GM12878 (cell line): ENCODE data around the gene CCDC110. TPM values are rescaled to one million over a fixed set of nuclear protein-coding genes. Genes with fewer than 3 reads are reported as not detected.

Experiments
- ATAC-seq: fragments of 200-7000 bp; cut with Tn5 transposase; 3 replicates; pipeline ENCODE4 v1.9.1; 2020; ENCODE audit warnings: mild to moderate bottlenecking, moderate library complexity
- BruUV-seq: library from RNA; stranded (reverse); fragments of 400-500 nt; replicated peaks from 2 replicates; lab custom pipeline; 2021; lab: Mats Ljungman, UMichigan
- CTCF ChIA-PET: fragments of 300-600 bp; sonication (Branson Sonifier 250); formaldehyde crosslinking; extraction: SDS; loops from one replicate; lab custom pipeline; 2021; ENCODE audit warnings: inconsistent platforms; lab: Yijun Ruan, JAX
- POLR2A ChIA-PET: fragments of 350-600 bp; formaldehyde crosslinking; extraction: SDS; loops from one replicate; lab custom pipeline; 2021; ENCODE audit warnings: inconsistent platforms; lab: Charles Lee
- RAD21 ChIA-PET: fragments of 300-600 bp; sonication (Branson Sonifier 250); formaldehyde crosslinking; loops from one replicate; lab custom pipeline; 2023; ENCODE audit warnings: antibody characterized with exemption; ENCODE audit not compliant: unreplicated experiment; lab: Charles Lee
- SMC1A ChIA-PET: fragments of 300-600 bp; sonication (Branson Sonifier 250); formaldehyde crosslinking; loops from one replicate; lab custom pipeline; 2023; ENCODE audit not compliant: unreplicated experiment, uncharacterized antibody; lab: Charles Lee
- DNase-seq: peaks from one replicate; pipeline ENCODE4 v3.0.0-alpha.2; 2011; ENCODE audit warnings: low read depth, low spot score
- FAIRE-seq: peaks from 3 replicates; lab custom pipeline; 2011; peaks lifted over from hg19 to GRCh38; lab: Jason Lieb, UNC
- H2AFZ ChIP-seq: 2 replicates; pipeline ENCODE4 v1.6.0; 2011; ENCODE audit warnings: low read depth, low read length, control low read depth; ENCODE audit not compliant: control insufficient read depth
- H3K27ac ChIP-seq: 2 replicates; pipeline ENCODE4 v1.5.1; 2011; ENCODE audit warnings: control low read depth; ENCODE audit not compliant: control insufficient read depth, insufficient read depth
- H3K27me3 ChIP-seq, 2 experiments: replicated peaks in 1 of 2; 2 replicates each; pipeline versions ENCODE4 v1.6.0 to v1.6.1; 2011; ENCODE audit warnings: low read length in 1 of 2; ENCODE audit not compliant: control insufficient read depth in 2 of 2, insufficient read depth in 2 of 2
- H3K36me3 ChIP-seq, 2 experiments: 2 replicates each; pipeline ENCODE4 v1.5.1; 2011; ENCODE audit warnings: low read length in 1 of 2; ENCODE audit not compliant: control insufficient read depth in 2 of 2, insufficient read depth in 2 of 2
- H3K4me1 ChIP-seq: 2 replicates; pipeline ENCODE4 v1.6.1; 2011; ENCODE audit warnings: mild to moderate bottlenecking, low read length, moderate library complexity, mixed read lengths; ENCODE audit not compliant: control insufficient read depth, insufficient read depth
- H3K4me2 ChIP-seq: 2 replicates; pipeline ENCODE4 v1.6.0; 2011; ENCODE audit warnings: control low read depth; ENCODE audit not compliant: control insufficient read depth, insufficient read depth
- H3K4me3 ChIP-seq: fragments of 200-600 bp; sonication (generic); 2 replicates; pipeline ENCODE4 v1.5.1; 2016
- H3K79me2 ChIP-seq: 2 replicates; pipeline ENCODE4 v1.6.0; 2011; ENCODE audit warnings: low read length; ENCODE audit not compliant: control insufficient read depth, insufficient read depth
- H3K9ac ChIP-seq: 2 replicates; pipeline ENCODE4 v1.8.0; 2011; ENCODE audit warnings: low read length, control low read depth, mixed read lengths; ENCODE audit not compliant: control insufficient read depth, insufficient read depth
- H3K9me3 ChIP-seq: replicated peaks from 3 replicates; pipeline ENCODE4 v1.5.1; 2011; ENCODE audit warnings: mild to moderate bottlenecking, low read length; ENCODE audit not compliant: control insufficient read depth, insufficient read depth
- H4K20me1 ChIP-seq: 2 replicates; pipeline ENCODE4 v1.6.0; 2011; ENCODE audit not compliant: control insufficient read depth, insufficient read depth
- CBFB ChIP-seq: IDR thresholded peaks from 2 replicates; pipeline ENCODE4 v1.6.1; 2016; ENCODE audit warnings: antibody characterized with exemption, low read depth
- CHD4 ChIP-seq: fragments of 200-600 bp; sonication (generic); IDR thresholded peaks from 2 replicates; pipeline ENCODE4 v1.6.1; 2016; ENCODE audit warnings: mild to moderate bottlenecking
- CREM ChIP-seq: IDR thresholded peaks from 2 replicates; pipeline ENCODE4 v1.6.1; 2014; ENCODE audit warnings: antibody characterized with exemption, low read depth
- DPF2 ChIP-seq: fragments of 450-650 bp; IDR thresholded peaks from 2 replicates; pipeline ENCODE4 v1.6.1; 2017; ENCODE audit warnings: mild to moderate bottlenecking
- EED ChIP-seq: sonication (generic); IDR thresholded peaks from 2 replicates; pipeline ENCODE4 v1.6.1; 2016; ENCODE audit warnings: antibody characterized with exemption, low read depth
- GABPA ChIP-seq: IDR thresholded peaks from 2 replicates; pipeline ENCODE4 v1.6.1; 2014; ENCODE audit warnings: antibody characterized with exemption, low read depth, mild to moderate bottlenecking, inconsistent platforms
- GATAD2B ChIP-seq: fragments of 450-650 bp; conservative IDR thresholded peaks from 2 replicates; pipeline ENCODE4 v1.6.1; 2017; ENCODE audit warnings: low read depth, mild to moderate bottlenecking, moderate library complexity
- HCFC1 ChIP-seq: fragments of 150-350 bp; IDR thresholded peaks from 2 replicates; pipeline ENCODE4 v1.6.1; 2014; ENCODE audit warnings: low read length
- LARP7 ChIP-seq: fragments of 450-650 bp; IDR thresholded peaks from 2 replicates; pipeline ENCODE4 v1.6.1; 2017; ENCODE audit warnings: mild to moderate bottlenecking
- POU2F2 ChIP-seq: IDR thresholded peaks from 3 replicates; pipeline ENCODE4 v1.6.1; 2011; ENCODE audit warnings: low read depth, mild to moderate bottlenecking, low read length, borderline replicate concordance
- TAF1 ChIP-seq: IDR thresholded peaks from 2 replicates; pipeline ENCODE4 v1.6.1; 2011; ENCODE audit warnings: mild to moderate bottlenecking, low read depth, low read length, borderline replicate concordance
- TARDBP ChIP-seq: IDR thresholded peaks from 2 replicates; pipeline ENCODE4 v1.6.1; 2016; ENCODE audit warnings: borderline replicate concordance
- ZBED1 ChIP-seq: IDR thresholded peaks from 2 replicates; pipeline ENCODE4 v1.6.1; 2016; ENCODE audit warnings: borderline replicate concordance
- ZSCAN29 ChIP-seq: fragments of 450-650 bp; IDR thresholded peaks from 2 replicates; pipeline ENCODE4 v1.6.1; 2017; ENCODE audit warnings: mild to moderate bottlenecking, moderate library complexity
- in situ Hi-C: fragments of 300-500 bp; cut with MboI; formaldehyde crosslinking; loops from 9 replicates; pipeline ENCODE4 v1.14.3; 2018; ENCODE audit warnings: mixed read lengths
- intact Hi-C: fragments of 100-400 bp; cut with micrococcal nuclease; formaldehyde crosslinking; loops from one replicate; pipeline ENCODE4 v1.14.2; 2022; ENCODE audit not compliant: unreplicated experiment
- polyA plus RNA-seq, 11 experiments: library from polyadenylated mRNA; depleted of rRNA in 4 of 11; unstranded in 6 of 11; stranded (reverse) in 5 of 11; fragments of >200 nt; fragmentation: Nextera tagmentation in 4 of 11; fragmentation: Illumina TruSeq in 1 of 11; extraction: Ambion mirVana in 4 of 11; extraction: Trizol in 1 of 11; gene quantifications; 1 replicate in 1 of 11; 2 replicates in 10 of 11; pipeline versions ENCODE4 v1.2.1 to v1.2.3, GENCODE V29; 2011 to 2016; ENCODE audit warnings: inconsistent platforms in 2 of 11, missing spikeins in 2 of 11, low read depth in 1 of 11
- total RNA-seq, 4 experiments: library from RNA; depleted of rRNA in 3 of 4; stranded (reverse); fragments of >200 nt in 3 of 4; fragmentation: Illumina TruSeq in 1 of 4; extraction: Trizol in 1 of 4; gene quantifications; 2 replicates each; pipeline versions ENCODE4 v1.2.1 to v1.2.3, GENCODE V29; 2013 to 2021
- TF ChIP-seq, protein P1 (sequence below), 3 experiments: IDR thresholded peaks in 2 of 3; conservative IDR thresholded peaks in 1 of 3; 2 replicates each; pipeline ENCODE4 v1.5.1; 2011; ENCODE audit warnings: low read depth in 3 of 3, low read length in 3 of 3, mild to moderate bottlenecking in 3 of 3, control low read depth in 2 of 3, moderate library complexity in 2 of 3, inconsistent platforms in 1 of 3, mixed read lengths in 1 of 3; ENCODE audit not compliant: control insufficient read depth in 2 of 3, insufficient read depth in 1 of 3; ENCODE audit errors: extremely low read depth in 1 of 3
- TF ChIP-seq, protein P2 (sequence below): fragments of 450-650 bp; IDR thresholded peaks from 2 replicates; pipeline ENCODE4 v1.6.1; 2018; ENCODE audit warnings: mild to moderate bottlenecking, low read depth, moderate library complexity; ENCODE audit not compliant: partially characterized antibody
- TF ChIP-seq, protein P3 (sequence below): fragments of 450-650 bp; formaldehyde crosslinking; IDR thresholded peaks from 2 replicates; pipeline ENCODE4 v1.4.0; 2020; ENCODE audit warnings: mild to moderate bottlenecking, moderate library complexity

The CCDC110 gene
- total and polyA plus RNA-seq, 10 of the 15 experiments (the other 5 are each of a cell fraction or from before 2014, with no cell fraction given) = 0.85 to 3.1 (median 2.1) TPM; not detected in 1

DNA sequence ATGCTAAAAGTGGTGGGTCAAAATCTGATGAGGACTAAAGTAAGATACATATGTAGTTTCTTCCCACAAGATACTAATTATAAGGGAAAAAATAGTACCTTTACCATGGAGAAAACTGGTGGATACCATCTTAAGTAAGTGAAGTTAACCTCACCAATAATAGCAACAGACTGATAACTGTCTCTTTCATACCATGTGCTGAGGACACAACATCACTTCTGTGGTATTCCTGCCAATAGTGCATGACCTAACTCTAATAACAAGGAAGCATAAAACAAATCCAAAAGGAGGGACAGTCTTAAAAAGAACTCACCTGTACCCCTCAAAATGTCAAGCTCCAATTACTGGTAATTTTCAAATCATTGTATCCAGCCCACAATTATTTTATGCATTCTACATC lies 54.6 kb downstream of the CCDC110 start:
- intact Hi-C loops (no loop called here), in situ Hi-C loops (no loop called here)
- Histone ChIP-seq H3K36me3 (peaks cover 0 to 32% of the 10 kb centered on the region in 2 experiments; a peak in 3 of 4 replicates), H4K20me1 (no peaks in the 10 kb centered on the region), H3K4me1 (no peaks in the 10 kb centered on the region), H3K9ac (no peak overlapping the region), H3K27ac (no peak overlapping the region), H3K4me3 (no peak overlapping the region), H3K27me3 (no peaks in the 10 kb centered on the region), H3K4me2 (no peak overlapping the region), H3K9me3 (no peaks in the 10 kb centered on the region), H2AFZ (no peak overlapping the region), H3K79me2 (no peaks in the 10 kb centered on the region)
- ChIA-PET SMC1A (interaction anchor here (1.5 kb wide), 1 partner anchor 14 kb away, joined by 3 read pairs; no protein-coding TSS in a partner anchor), POLR2A (no interaction called here), CTCF (interaction anchor here (0.6 to 1.2 kb wide), 3 partner anchors 11 to 220 kb away, joined by 3 to 4 read pairs (median 4); no protein-coding TSS in a partner anchor), RAD21 (interaction anchor here (0.6 to 1.0 kb wide), 2 partner anchors 9 to 10 kb away, joined by 3 read pairs; partner anchors contain the start of gene UFSP2)
- no peak for ATAC-seq
- no peak for TF ChIP-seq CBFB
- TF ChIP-seq ZBED1 = no peak
- TF ChIP-seq LARP7 = no peak
- TF ChIP-seq, protein P1, sequence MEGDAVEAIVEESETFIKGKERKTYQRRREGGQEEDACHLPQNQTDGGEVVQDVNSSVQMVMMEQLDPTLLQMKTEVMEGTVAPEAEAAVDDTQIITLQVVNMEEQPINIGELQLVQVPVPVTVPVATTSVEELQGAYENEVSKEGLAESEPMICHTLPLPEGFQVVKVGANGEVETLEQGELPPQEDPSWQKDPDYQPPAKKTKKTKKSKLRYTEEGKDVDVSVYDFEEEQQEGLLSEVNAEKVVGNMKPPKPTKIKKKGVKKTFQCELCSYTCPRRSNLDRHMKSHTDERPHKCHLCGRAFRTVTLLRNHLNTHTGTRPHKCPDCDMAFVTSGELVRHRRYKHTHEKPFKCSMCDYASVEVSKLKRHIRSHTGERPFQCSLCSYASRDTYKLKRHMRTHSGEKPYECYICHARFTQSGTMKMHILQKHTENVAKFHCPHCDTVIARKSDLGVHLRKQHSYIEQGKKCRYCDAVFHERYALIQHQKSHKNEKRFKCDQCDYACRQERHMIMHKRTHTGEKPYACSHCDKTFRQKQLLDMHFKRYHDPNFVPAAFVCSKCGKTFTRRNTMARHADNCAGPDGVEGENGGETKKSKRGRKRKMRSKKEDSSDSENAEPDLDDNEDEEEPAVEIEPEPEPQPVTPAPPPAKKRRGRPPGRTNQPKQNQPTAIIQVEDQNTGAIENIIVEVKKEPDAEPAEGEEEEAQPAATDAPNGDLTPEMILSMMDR (IDR thresholded peaks at IDR 0.05 in 2 of 3, conservative IDR thresholded peaks at IDR 0.05 in 1 of 3; ENCODE audit: control insufficient read depth in 2 of 3, extremely low read depth in 1 of 3, insufficient read depth in 1 of 3, low read depth in 3 of 3, low read length in 3 of 3) = no peak
- no peak for TF ChIP-seq EED
- TF ChIP-seq, protein P2, sequence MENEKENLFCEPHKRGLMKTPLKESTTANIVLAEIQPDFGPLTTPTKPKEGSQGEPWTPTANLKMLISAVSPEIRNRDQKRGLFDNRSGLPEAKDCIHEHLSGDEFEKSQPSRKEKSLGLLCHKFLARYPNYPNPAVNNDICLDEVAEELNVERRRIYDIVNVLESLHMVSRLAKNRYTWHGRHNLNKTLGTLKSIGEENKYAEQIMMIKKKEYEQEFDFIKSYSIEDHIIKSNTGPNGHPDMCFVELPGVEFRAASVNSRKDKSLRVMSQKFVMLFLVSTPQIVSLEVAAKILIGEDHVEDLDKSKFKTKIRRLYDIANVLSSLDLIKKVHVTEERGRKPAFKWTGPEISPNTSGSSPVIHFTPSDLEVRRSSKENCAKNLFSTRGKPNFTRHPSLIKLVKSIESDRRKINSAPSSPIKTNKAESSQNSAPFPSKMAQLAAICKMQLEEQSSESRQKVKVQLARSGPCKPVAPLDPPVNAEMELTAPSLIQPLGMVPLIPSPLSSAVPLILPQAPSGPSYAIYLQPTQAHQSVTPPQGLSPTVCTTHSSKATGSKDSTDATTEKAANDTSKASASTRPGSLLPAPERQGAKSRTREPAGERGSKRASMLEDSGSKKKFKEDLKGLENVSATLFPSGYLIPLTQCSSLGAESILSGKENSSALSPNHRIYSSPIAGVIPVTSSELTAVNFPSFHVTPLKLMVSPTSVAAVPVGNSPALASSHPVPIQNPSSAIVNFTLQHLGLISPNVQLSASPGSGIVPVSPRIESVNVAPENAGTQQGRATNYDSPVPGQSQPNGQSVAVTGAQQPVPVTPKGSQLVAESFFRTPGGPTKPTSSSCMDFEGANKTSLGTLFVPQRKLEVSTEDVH = no peak
- no peak for TF ChIP-seq HCFC1
- no peak for TF ChIP-seq TAF1
- no peak for TF ChIP-seq POU2F2
- no peak for TF ChIP-seq GATAD2B
- no peak for TF ChIP-seq TARDBP
- no peak for TF ChIP-seq ZSCAN29
- TF ChIP-seq CHD4 = no peak
- no peak for TF ChIP-seq GABPA
- TF ChIP-seq, protein P3, sequence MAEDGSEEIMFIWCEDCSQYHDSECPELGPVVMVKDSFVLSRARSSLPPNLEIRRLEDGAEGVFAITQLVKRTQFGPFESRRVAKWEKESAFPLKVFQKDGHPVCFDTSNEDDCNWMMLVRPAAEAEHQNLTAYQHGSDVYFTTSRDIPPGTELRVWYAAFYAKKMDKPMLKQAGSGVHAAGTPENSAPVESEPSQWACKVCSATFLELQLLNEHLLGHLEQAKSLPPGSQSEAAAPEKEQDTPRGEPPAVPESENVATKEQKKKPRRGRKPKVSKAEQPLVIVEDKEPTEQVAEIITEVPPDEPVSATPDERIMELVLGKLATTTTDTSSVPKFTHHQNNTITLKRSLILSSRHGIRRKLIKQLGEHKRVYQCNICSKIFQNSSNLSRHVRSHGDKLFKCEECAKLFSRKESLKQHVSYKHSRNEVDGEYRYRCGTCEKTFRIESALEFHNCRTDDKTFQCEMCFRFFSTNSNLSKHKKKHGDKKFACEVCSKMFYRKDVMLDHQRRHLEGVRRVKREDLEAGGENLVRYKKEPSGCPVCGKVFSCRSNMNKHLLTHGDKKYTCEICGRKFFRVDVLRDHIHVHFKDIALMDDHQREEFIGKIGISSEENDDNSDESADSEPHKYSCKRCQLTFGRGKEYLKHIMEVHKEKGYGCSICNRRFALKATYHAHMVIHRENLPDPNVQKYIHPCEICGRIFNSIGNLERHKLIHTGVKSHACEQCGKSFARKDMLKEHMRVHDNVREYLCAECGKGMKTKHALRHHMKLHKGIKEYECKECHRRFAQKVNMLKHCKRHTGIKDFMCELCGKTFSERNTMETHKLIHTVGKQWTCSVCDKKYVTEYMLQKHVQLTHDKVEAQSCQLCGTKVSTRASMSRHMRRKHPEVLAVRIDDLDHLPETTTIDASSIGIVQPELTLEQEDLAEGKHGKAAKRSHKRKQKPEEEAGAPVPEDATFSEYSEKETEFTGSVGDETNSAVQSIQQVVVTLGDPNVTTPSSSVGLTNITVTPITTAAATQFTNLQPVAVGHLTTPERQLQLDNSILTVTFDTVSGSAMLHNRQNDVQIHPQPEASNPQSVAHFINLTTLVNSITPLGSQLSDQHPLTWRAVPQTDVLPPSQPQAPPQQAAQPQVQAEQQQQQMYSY (CRISPR knock-in tag) = no peak
- no peak for TF ChIP-seq CREM
- no peak for TF ChIP-seq DPF2
- no TSS peak for BruUV-seq
- no peak for FAIRE-seq
- no peak for DNase-seq
